ENCODE results near the gene MARVELD1.

Gene MARVELD1

GRCh38 chr10:97724341-97724941 is 10.9 kb downstream of the MARVELD1 start:
- DNase-seq = no peak

GRCh38 chr10:97726636-97727178 is 13.2 kb downstream of the MARVELD1 start:
- no peak for DNase-seq

GRCh38 chr10:97729014-97729413 is 15.5 kb downstream of the MARVELD1 start:
- DNase-seq = no peak

- DNase-seq = peak; percentile 58
Measured at GRCh38 chr10:97731346-97732051, 18.0 kb downstream of the MARVELD1 start.

GRCh38 chr10:97732052-97732359 is 18.5 kb downstream of the MARVELD1 start:
- DNase-seq = no peak

GRCh38 chr10:97733256-97733655 is 19.7 kb downstream of the MARVELD1 start:
- DNase-seq = no peak

GRCh38 chr10:97734021-97734420 is 20.5 kb downstream of the MARVELD1 start:
- DNase-seq = no peak

- no peak for DNase-seq
Measured at GRCh38 chr10:97736403-97736901, 22.9 kb downstream of the MARVELD1 start.

- peak; percentile 86 for DNase-seq
Measured at GRCh38 chr10:97736902-97737769, 23.6 kb downstream of the MARVELD1 start, which contains the start of gene ZFYVE27. Gene ZFYVE27 (plus strand): TSS chr10:97737128. CDS start chr10:97738478, 1,350 bp downstream.

- no peak for DNase-seq
Measured at GRCh38 chr10:97737770-97738265, 24.3 kb downstream of the MARVELD1 start.

- DNase-seq = no peak
Measured at GRCh38 chr10:97738616-97739015, 25.1 kb downstream of the MARVELD1 start.

- no peak for DNase-seq
Measured at GRCh38 chr10:97740613-97741012, 27.1 kb downstream of the MARVELD1 start.

- DNase-seq = no peak
Measured at GRCh38 chr10:97743169-97743943, 29.8 kb downstream of the MARVELD1 start.

- no peak for DNase-seq
Measured at GRCh38 chr10:97744405-97745035, 31.0 kb downstream of the MARVELD1 start.

GRCh38 chr10:97747573-97747972 is 34.0 kb downstream of the MARVELD1 start:
- no peak for DNase-seq

- no peak for DNase-seq
Measured at GRCh38 chr10:97748116-97748515, 34.6 kb downstream of the MARVELD1 start.

GRCh38 chr10:97752956-97753355 is 39.4 kb downstream of the MARVELD1 start:
- no peak for DNase-seq

GRCh38 chr10:97754726-97755125 is 41.2 kb downstream of the MARVELD1 start:
- no peak for DNase-seq

- no peak for DNase-seq
Measured at GRCh38 chr10:97755718-97756117, 42.2 kb downstream of the MARVELD1 start.

GRCh38 chr10:97757471-97757870 is 43.9 kb downstream of the MARVELD1 start:
- no peak for DNase-seq

GRCh38 chr10:97759158-97759887 is 45.8 kb downstream of the MARVELD1 start:
- DNase-seq = no peak
